ELR (cell line): Measurements from ENCODE around the gene PXDN.

ENCODE experiments used
- DNase-seq: peaks from one replicate; pipeline ENCODE4 v3.0.0-alpha.2; 2015; ENCODE audit warnings: low read depth

The PXDN gene

GRCh38 chr2:1610096-1610485 lies 134.2 kb downstream of the PXDN start:
- DNase-seq, result no peak

- DNase-seq, result no peak
These were observed 134.7 kb downstream of the PXDN start for GRCh38 chr2:1609485-1610095.

DNA sequence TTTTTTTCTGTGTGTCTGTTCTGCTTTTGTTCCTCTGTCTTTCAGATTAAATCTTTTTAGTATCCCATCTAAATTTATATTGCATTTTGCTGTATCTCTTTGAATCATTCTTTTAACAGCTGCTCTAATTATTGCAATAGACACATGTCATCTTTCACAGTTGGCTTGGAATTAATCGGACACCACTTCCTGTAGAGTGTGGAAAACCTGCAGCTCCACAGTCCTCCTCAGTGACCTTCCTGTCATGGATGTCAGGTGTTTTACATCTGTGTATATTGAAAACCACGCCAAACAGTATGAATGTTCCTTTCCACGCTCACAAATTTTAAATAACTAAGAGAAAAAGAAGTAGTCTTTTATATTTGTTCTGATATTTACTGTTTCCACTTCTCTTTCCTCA lies 135.3 kb downstream of the PXDN start:
- no peak for DNase-seq

- DNase-seq, result peak; percentile 85
These were observed 136.2 kb downstream of the PXDN start for GRCh38 chr2:1607971-1608688.

DNA sequence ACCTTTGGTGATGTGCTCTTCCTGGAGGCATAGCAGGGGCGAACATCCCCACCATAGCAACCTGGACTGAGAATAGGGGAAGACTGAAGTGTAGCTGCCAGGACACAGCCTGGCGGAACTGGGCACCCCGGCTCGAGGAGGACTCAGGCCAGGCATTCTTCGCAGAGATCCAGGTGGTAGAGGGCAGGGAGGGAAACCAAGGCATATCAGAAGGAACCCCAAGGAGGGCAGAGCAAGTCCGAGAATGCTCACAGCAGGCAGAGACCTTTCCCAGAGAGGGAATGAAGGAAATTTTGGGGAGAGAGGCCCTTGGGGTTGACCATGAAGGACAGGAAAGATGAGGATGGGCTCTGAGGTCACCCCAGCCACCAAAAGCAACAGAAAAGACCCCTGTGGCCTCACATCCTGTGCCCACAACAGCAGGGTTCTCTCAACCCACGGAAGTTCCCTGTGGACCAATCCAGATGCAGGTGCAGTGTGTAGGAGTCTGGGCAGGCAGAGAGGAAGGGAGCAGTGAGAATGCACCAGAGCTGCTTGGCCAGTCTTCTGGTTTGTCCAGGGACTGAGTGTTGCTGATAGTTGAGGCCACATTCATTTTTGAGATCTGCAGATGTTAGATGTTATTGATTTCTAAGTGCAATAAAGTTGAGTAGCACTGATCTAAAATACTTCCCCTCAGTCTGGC lies 136.9 kb downstream of the PXDN start:
- DNase-seq, result no peak

DNA sequence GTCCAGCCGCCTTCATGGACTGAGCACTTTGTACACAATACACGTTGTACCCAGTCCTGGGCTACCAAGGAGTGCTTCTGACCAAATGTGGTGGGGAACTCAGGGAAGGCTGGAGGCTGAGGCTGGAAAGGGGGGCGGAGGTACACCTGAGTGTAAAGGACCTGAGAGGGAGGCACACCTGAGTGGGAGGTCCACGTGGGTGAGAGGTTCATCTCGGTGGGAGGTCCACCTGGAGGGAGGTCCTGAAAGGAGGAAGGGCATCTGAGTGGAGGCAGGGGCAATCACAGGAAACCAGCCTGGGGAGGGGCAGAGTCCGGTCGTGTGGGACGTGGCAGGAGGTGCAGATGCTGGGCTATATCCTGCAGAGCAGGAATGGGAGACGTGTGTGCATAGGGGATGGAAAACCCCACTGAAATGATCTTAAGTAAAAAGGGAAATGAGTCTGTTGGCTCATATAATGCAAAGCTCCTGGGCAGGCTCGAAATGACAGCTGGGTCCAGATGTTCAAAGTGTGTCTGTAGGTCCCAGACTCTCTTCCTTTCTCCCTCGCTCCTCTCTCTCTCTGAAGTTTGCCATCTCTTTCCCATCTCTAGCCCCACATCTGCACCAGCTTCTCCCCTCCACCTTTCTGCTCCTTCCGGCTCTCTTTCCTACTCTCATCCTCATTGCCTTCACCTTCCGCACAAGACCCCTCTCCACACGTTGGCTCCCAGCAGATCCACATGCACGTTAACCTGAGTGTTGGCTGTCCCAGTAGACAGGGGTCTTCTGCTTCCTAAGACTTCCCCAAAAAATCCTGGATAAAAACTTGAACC lies 137.7 kb downstream of the PXDN start:
- DNase-seq, result no peak

- no peak for DNase-seq
These were observed 138.3 kb downstream of the PXDN start for GRCh38 chr2:1606046-1606400.

DNA sequence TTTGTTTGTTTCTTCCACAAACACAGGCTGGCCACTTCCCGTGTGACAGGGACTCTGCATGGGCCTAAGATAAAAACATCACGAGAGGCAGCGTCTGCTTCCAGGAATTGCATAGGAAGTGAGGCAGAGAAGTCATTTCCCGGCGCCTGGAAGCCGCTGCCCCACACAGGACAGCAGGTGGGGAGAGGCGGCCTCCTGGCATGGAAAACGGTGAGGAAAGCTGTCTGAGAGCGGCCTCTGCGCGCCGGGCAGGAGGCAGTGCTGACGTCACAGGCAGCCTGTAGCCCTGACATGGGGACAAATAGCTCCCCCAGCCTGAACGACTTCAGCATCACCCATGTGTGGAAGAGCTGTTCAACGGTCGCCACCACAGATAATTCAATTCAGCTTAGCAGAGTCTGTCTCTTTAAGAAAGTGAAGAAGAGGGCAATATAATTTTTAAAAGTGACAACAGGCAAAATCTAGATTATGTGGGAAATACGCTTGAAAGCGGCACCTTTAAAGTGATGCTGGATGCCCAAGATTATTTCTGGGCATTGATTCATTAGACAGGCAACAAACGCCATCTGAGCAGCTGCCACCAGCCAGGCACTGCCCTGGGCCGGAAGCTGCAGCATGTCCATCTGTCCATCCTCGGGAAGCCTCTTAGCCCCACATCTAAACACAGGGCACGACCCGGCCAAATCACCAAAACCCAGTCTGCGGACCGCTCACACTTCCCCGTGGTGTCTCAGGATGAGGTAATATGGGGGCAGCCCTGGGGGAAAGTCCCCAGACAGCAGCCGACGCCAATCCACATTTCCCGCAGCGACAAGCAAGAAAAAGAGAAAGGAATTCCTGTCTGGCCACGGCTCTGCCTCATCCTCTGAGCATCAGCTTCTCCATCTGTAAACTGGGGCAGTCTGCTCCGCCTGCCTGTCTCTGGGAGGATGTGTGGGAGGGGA lies 138.9 kb downstream of the PXDN start:
- peak; percentile 90 for DNase-seq

- DNase-seq, result no peak
These were observed 140.8 kb downstream of the PXDN start for GRCh38 chr2:1603521-1603920.

- DNase-seq, result no peak
These were observed 141.3 kb downstream of the PXDN start for GRCh38 chr2:1603059-1603458.

GRCh38 chr2:1602278-1603010 lies 141.9 kb downstream of the PXDN start:
- DNase-seq, result no peak

DNA sequence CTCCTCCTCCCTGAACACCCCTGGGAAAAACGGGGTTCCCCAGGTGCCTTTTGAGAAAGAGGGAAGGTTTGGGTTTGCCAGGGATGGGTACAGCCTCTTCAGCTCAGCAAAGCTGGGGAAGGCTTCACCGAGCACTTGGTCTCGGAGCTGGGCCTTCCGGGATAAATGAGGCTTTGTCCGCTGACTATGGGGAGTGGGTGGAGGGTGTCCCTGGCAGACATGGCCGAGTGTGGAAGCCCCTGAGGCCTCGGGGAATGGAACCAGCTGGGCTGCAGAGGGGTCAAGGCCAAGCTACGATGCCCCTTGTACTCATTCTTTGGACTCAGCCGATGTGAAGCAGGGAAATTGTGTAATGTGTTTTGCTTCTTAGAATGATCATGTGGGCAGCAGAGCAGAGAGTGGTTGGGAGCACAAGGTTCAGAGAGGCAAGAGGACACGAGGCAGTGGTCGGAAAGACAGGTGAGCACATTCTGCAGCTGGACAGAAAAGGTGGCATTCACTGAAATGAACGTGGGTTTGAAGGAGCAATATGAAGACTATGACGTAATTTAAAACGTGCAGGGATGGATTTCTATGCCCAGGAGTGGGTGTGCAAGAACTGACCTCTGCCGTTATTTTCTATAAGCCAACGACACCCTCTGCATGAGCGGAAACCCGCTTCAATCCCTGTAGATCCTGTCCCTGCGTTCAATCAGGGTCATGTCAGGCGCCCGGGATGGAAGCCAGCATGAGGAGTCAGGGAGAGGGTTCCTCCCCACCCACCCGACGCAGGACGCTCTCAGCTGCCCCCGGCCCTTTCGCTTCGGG lies 142.6 kb downstream of the PXDN start:
- no peak for DNase-seq

- DNase-seq, result no peak
These were observed 143.3 kb downstream of the PXDN start for GRCh38 chr2:1601067-1601412.

GRCh38 chr2:1600191-1601066 lies 143.9 kb downstream of the PXDN start:
- DNase-seq, result peak; percentile 73

DNA sequence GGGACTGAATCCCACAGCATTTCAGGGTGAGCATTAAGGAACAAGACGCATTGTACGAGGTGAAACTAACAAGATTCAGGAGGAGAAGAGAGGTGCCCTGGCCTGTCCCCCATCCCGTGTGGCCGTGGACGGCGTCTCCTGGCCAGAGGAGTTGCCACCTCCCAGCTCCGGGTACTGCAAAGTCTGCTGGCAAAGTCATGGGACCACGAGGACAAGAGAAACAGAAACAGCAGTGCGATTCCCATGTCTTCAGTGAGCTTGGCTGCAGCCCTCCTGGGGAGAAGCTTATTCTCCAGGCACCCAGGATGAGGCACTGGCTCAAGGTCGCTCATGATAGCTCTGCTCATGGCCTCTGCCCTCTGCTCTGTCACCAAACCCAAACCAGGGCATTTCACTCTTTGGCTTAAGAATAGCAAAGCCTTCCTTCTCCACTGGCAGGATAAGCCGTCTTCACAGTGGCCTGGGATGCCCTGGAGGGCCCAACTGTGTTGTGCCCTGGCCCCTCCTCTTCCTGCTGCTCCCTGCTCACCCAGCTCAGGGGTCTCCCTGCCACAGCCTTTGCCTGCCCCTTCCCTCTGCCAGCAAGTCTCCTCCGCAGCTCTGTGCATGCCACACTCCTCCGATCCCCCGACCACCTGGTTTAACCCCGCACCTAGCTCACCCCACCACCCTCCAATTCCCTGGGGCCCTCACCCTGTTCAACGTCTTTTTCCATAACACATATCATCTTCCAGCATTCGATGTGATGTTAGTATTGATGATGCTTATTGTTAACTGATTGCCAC lies 144.8 kb downstream of the PXDN start:
- DNase-seq, result no peak

- DNase-seq, result no peak
These were observed 145.5 kb downstream of the PXDN start for GRCh38 chr2:1598800-1599199.

DNA sequence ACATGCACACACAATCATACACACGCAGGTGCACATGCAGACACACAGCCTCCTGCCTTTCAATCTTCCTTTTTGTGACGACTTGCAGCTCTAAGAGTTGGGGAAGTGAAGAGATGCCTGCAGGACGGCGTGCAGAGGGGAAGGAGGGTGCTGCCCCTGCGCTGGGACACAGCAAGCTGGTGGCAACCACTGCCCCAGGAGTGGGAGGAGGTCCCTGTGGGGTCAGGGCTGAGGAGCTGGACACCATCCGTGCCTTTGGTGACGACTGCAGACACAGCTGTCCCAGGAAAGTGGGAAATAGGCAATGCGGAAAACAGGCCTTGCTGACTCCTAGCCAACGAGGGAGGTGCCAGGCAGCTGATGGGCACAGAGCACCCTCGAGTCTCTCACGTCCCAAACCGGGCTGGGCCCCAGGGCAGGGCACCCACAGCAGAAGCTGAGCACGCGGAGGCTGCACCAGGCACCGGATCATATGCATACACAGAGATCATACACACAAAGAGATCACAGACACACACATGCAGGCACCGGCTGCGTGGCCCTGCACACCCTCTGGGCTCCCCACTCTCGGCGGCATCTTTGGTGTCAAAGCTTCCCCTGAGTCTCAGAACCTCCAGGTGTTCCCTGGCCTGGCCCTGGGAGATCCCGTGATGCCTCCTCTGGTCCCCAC lies 146.1 kb downstream of the PXDN start:
- no peak for DNase-seq

- DNase-seq, result no peak
These were observed 149.0 kb downstream of the PXDN start for GRCh38 chr2:1595274-1595673.
